Measurements from ENCODE around the gene LRG1. TPM values are rescaled to one million over a fixed set of nuclear protein-coding genes. Genes with fewer than 3 reads are reported as not detected.
A peak's percentile ranks its signal among the peaks of the same experiment; 100 is the strongest.

Gene LRG1
- total and polyA plus RNA-seq, 2 of the 13 experiments (the other 11 are each of a cell fraction or from before 2014, with no cell fraction given), result 12.0 to 39.3 TPM

DNA sequence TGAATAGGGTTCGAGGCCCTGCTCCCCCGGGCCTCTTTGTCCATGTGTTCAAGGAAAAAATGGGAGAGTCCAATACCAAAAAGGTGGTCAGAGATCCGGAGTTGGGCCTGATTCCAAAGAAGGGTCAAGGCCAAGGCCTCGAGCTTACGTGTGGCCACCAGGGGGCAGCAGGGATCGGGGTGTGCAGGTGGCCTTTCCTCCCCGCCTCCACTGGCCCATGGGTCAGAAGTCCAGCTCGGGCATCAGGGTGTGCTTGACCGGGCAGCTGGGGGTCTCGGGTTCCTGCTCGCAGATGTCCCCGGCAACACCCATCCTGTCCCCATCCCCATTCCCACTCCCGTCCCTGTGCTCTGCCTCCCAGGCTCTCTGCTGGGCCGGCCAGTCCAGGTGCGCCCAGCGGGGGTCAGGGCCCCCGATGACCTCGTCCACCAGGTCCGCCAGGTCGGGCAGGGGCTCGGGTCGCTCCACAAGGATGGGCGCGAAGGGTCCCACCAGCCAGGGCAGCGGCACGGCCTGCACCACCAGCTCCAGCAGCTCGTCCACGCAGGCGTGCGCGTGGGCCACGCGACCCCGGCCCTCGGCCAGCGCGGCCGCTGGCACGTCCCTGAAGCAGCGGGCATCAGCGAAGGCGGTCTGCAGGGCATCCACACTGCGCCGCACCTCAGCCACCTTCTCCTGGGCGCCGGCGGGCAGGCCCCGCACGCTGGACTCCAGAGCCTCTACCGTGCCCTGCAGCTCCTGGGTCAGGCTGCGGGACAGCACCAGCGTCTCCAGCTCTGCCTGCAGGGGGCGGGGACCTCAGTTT is 16.3 kb downstream of the LRG1 start (continued):
- no peak for TF ChIP-seq PAWR (CRISPR knock-in tag; IDR thresholded peaks at IDR 0.05; ENCODE audit: borderline replicate concordance)
- no peak for TF ChIP-seq LCORL (IDR thresholded peaks at IDR 0.05)
- peak; percentile 94 for TF ChIP-seq LCORL (CRISPR knock-in tag; IDR thresholded peaks at IDR 0.05)
- TF ChIP-seq, protein P1, sequence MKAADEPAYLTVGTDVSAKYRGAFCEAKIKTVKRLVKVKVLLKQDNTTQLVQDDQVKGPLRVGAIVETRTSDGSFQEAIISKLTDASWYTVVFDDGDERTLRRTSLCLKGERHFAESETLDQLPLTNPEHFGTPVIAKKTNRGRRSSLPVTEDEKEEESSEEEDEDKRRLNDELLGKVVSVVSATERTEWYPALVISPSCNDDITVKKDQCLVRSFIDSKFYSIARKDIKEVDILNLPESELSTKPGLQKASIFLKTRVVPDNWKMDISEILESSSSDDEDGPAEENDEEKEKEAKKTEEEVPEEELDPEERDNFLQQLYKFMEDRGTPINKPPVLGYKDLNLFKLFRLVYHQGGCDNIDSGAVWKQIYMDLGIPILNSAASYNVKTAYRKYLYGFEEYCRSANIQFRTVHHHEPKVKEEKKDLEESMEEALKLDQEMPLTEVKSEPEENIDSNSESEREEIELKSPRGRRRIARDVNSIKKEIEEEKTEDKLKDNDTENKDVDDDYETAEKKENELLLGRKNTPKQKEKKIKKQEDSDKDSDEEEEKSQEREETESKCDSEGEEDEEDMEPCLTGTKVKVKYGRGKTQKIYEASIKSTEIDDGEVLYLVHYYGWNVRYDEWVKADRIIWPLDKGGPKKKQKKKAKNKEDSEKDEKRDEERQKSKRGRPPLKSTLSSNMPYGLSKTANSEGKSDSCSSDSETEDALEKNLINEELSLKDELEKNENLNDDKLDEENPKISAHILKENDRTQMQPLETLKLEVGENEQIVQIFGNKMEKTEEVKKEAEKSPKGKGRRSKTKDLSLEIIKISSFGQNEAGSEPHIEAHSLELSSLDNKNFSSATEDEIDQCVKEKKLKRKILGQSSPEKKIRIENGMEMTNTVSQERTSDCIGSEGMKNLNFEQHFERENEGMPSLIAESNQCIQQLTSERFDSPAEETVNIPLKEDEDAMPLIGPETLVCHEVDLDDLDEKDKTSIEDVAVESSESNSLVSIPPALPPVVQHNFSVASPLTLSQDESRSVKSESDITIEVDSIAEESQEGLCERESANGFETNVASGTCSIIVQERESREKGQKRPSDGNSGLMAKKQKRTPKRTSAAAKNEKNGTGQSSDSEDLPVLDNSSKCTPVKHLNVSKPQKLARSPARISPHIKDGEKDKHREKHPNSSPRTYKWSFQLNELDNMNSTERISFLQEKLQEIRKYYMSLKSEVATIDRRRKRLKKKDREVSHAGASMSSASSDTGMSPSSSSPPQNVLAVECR (CRISPR knock-in tag; IDR thresholded peaks at IDR 0.05; ENCODE audit: borderline replicate concordance), result peak; percentile 48; the same call in 1 of the 2 replicates
- TF ChIP-seq, protein P2, sequence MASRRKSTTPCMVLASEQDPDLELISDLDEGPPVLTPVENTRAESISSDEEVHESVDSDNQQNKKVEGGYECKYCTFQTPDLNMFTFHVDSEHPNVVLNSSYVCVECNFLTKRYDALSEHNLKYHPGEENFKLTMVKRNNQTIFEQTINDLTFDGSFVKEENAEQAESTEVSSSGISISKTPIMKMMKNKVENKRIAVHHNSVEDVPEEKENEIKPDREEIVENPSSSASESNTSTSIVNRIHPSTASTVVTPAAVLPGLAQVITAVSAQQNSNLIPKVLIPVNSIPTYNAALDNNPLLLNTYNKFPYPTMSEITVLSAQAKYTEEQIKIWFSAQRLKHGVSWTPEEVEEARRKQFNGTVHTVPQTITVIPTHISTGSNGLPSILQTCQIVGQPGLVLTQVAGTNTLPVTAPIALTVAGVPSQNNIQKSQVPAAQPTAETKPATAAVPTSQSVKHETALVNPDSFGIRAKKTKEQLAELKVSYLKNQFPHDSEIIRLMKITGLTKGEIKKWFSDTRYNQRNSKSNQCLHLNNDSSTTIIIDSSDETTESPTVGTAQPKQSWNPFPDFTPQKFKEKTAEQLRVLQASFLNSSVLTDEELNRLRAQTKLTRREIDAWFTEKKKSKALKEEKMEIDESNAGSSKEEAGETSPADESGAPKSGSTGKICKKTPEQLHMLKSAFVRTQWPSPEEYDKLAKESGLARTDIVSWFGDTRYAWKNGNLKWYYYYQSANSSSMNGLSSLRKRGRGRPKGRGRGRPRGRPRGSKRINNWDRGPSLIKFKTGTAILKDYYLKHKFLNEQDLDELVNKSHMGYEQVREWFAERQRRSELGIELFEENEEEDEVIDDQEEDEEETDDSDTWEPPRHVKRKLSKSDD (CRISPR knock-in tag; IDR thresholded peaks at IDR 0.05; ENCODE audit: low read depth), result peak; percentile 41; the same call in 1 of the 2 replicates
- peak; percentile 60 for TF ChIP-seq TBL1XR1 (IDR thresholded peaks at IDR 0.05; ENCODE audit: borderline replicate concordance, low read length, partially characterized antibody)
- TF ChIP-seq, protein P3, sequence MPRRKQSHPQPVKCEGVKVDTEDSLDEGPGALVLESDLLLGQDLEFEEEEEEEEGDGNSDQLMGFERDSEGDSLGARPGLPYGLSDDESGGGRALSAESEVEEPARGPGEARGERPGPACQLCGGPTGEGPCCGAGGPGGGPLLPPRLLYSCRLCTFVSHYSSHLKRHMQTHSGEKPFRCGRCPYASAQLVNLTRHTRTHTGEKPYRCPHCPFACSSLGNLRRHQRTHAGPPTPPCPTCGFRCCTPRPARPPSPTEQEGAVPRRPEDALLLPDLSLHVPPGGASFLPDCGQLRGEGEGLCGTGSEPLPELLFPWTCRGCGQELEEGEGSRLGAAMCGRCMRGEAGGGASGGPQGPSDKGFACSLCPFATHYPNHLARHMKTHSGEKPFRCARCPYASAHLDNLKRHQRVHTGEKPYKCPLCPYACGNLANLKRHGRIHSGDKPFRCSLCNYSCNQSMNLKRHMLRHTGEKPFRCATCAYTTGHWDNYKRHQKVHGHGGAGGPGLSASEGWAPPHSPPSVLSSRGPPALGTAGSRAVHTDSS (CRISPR knock-in tag; conservative IDR thresholded peaks at IDR 0.05), result no peak
- TF ChIP-seq, protein P4, sequence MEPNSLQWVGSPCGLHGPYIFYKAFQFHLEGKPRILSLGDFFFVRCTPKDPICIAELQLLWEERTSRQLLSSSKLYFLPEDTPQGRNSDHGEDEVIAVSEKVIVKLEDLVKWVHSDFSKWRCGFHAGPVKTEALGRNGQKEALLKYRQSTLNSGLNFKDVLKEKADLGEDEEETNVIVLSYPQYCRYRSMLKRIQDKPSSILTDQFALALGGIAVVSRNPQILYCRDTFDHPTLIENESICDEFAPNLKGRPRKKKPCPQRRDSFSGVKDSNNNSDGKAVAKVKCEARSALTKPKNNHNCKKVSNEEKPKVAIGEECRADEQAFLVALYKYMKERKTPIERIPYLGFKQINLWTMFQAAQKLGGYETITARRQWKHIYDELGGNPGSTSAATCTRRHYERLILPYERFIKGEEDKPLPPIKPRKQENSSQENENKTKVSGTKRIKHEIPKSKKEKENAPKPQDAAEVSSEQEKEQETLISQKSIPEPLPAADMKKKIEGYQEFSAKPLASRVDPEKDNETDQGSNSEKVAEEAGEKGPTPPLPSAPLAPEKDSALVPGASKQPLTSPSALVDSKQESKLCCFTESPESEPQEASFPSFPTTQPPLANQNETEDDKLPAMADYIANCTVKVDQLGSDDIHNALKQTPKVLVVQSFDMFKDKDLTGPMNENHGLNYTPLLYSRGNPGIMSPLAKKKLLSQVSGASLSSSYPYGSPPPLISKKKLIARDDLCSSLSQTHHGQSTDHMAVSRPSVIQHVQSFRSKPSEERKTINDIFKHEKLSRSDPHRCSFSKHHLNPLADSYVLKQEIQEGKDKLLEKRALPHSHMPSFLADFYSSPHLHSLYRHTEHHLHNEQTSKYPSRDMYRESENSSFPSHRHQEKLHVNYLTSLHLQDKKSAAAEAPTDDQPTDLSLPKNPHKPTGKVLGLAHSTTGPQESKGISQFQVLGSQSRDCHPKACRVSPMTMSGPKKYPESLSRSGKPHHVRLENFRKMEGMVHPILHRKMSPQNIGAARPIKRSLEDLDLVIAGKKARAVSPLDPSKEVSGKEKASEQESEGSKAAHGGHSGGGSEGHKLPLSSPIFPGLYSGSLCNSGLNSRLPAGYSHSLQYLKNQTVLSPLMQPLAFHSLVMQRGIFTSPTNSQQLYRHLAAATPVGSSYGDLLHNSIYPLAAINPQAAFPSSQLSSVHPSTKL (CRISPR knock-in tag; IDR thresholded peaks at IDR 0.05), result peak; percentile 83
- no peak for TF ChIP-seq NFIB (CRISPR knock-in tag; IDR thresholded peaks at IDR 0.05; ENCODE audit: borderline replicate concordance)
- TF ChIP-seq, protein P5, sequence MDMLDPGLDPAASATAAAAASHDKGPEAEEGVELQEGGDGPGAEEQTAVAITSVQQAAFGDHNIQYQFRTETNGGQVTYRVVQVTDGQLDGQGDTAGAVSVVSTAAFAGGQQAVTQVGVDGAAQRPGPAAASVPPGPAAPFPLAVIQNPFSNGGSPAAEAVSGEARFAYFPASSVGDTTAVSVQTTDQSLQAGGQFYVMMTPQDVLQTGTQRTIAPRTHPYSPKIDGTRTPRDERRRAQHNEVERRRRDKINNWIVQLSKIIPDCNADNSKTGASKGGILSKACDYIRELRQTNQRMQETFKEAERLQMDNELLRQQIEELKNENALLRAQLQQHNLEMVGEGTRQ (IDR thresholded peaks at IDR 0.05; ENCODE audit: low read depth, low read length), result no peak
- TF ChIP-seq, protein P5 (CRISPR knock-in tag; IDR thresholded peaks at IDR 0.05; ENCODE audit: borderline replicate concordance), result no peak
